Right lobe of liver (tissue), 4 donors: ENCODE measurements around the gene FAM3A.

ENCODE experiments used
- CTCF ChIP-seq, 4 donors: fragments of 200-600 bp in 3 of 4; fragments of 450-650 bp in 1 of 4; IDR thresholded peaks; one replicate each; pipeline versions ENCODE4 v1.5.1 to v1.8.0; 2016 to 2022; ENCODE audit warnings: antibody characterized with exemption in 4 of 4, mild to moderate bottlenecking in 2 of 4
- POLR2A ChIP-seq: fragments of 450-650 bp; IDR thresholded peaks from one replicate; pipeline ENCODE4 v1.6.1; 2017; ENCODE audit warnings: antibody characterized with exemption, mild to moderate bottlenecking
- donor health status: DM: no; HTN: no; CAD: no.
- donor health status: DM: no; HTN: no; CAD: no.
- donor health status: DM: no; HTN: yes; CAD: no.

DNA sequence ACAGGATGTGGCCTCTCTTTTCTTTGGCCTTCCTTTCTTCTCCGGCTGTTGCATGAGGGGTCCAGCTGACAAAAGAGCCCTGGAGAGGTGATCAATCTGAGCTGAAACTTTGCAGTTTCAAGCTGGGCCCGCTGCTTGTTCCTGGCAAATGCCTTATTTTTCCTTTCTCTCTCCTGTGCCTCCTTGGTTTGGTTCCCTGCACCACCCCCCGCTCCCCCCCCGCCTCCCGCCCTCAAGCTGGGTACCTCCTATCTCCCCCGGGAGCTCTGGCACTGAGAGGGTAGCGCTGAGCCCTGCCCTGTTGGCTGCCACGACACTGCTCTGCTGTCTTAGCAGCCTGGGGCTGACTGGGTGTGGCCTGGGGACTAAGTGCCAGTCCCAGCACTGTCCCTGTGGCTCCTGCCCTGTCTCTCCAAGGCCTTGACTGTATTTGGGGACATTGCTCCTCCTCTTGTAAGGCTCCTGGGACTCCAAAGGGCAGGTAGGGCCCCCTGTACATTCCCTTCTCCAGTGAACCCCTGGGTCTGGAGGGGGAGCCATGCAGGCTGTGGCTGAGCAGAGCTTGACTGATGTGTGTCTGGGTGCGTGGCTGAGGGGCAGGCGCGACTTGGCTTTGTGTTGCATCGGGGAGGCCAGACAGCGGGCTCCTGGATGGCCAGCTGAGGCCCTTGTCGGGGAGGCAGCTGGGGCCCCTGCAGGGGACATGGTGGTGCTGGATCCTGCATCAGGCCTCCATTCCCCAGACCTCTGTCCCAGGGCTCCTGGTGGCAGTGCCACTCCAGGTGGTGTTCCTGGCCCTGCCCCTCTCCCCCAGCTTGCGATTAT lies 56.9 kb downstream of the FAM3A start:
- TF ChIP-seq CTCF (IDR thresholded peaks at IDR 0.05) (no peak), POLR2A (no peak)
